DND-41 (cell line): ENCODE measurements around the gene TRAF1.

ENCODE experiments used
- CTCF ChIP-seq: IDR thresholded peaks from 2 replicates; pipeline ENCODE4 v1.5.1; 2012; ENCODE audit warnings: borderline replicate concordance, low read length, moderate library complexity, mild to moderate bottlenecking; ENCODE audit not compliant: poor library complexity, severe bottlenecking; ENCODE audit errors: extremely low read depth
- EZH2 ChIP-seq: IDR thresholded peaks from 3 replicates; pipeline ENCODE4 v1.6.1; 2012; ENCODE audit warnings: borderline replicate concordance, low read depth, mild to moderate bottlenecking, moderate library complexity, low read length, inconsistent platforms; ENCODE audit not compliant: severe bottlenecking

- TF ChIP-seq CTCF (no peak), EZH2 (no peak)
Measured at GRCh38 chr9:120885457-120885856, 41.1 kb downstream of the TRAF1 start.
